ENCODE data around the gene UBE3C. TPM values are rescaled to one million over a fixed set of nuclear protein-coding genes. Genes with fewer than 3 reads are reported as not detected.

The UBE3C gene
- total and polyA plus RNA-seq, 4 donors = 12.7 to 91.8 (median 46.1) TPM

DNA sequence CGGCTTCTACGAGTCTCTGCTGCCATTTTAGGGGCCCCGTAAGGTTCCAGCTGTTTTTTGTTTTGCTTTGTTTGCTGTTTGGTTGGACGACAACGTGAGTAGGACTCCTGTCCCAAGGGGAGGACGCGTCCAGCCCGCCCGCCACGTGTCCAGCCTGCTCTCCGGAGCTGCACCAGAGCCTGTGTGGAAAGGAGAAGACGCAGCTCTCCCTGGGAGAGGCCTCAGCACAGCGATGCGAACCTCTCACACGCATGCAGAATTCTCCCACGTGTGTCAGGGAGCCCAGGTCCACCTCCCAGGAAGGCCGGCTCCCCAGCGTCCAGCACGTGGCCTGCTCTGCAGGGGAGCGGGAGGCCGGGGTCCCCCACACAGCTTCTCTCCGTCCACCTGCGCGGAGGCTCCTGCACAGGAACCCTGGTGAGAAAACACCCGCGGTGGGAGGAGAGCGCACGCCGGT lies 161.7 kb downstream of the UBE3C start:
- Histone ChIP-seq H3K9me3 (ENCODE audit: control insufficient read depth in 4 of 4, insufficient read depth in 3 of 4, low read length in 3 of 4) (peaks cover 0 to 5% (median 0%) of the 10 kb centered on the region in 4 donors), H3K4me1 (ENCODE audit: control insufficient read depth in 5 of 5, insufficient read depth in 5 of 5, low read length in 5 of 5) (peaks cover 0 to 4% (median 0%) of the 10 kb centered on the region in 5 donors), H3K36me3 (ENCODE audit: control insufficient read depth in 4 of 4, insufficient read depth in 4 of 4, low read length in 4 of 4) (no peaks in the 10 kb centered on the region), H3K27me3 (ENCODE audit: control insufficient read depth in 3 of 3, insufficient read depth in 3 of 3, low read length in 2 of 3) (no peaks in the 10 kb centered on the region), H3K9ac (ENCODE audit: insufficient read depth in 1 of 2, low read length in 2 of 2) (no peak overlapping the region), H3K4me3 (no peak overlapping the region), H3K27ac (ENCODE audit: low read depth in 1 of 2, low read length in 1 of 2) (no peak overlapping the region)
- ATAC-seq (ENCODE audit: insufficient read depth, low FRiP score) = no peak
- TF ChIP-seq, protein P1, sequence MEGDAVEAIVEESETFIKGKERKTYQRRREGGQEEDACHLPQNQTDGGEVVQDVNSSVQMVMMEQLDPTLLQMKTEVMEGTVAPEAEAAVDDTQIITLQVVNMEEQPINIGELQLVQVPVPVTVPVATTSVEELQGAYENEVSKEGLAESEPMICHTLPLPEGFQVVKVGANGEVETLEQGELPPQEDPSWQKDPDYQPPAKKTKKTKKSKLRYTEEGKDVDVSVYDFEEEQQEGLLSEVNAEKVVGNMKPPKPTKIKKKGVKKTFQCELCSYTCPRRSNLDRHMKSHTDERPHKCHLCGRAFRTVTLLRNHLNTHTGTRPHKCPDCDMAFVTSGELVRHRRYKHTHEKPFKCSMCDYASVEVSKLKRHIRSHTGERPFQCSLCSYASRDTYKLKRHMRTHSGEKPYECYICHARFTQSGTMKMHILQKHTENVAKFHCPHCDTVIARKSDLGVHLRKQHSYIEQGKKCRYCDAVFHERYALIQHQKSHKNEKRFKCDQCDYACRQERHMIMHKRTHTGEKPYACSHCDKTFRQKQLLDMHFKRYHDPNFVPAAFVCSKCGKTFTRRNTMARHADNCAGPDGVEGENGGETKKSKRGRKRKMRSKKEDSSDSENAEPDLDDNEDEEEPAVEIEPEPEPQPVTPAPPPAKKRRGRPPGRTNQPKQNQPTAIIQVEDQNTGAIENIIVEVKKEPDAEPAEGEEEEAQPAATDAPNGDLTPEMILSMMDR (IDR thresholded peaks at IDR 0.05; ENCODE audit: control extremely low read depth, extremely low read depth) = no peak
- DNase-seq = no peak
- WGBS, 2 donors = 80 to 84% methylated on average over 29 of the region's 29 CpGs

DNA sequence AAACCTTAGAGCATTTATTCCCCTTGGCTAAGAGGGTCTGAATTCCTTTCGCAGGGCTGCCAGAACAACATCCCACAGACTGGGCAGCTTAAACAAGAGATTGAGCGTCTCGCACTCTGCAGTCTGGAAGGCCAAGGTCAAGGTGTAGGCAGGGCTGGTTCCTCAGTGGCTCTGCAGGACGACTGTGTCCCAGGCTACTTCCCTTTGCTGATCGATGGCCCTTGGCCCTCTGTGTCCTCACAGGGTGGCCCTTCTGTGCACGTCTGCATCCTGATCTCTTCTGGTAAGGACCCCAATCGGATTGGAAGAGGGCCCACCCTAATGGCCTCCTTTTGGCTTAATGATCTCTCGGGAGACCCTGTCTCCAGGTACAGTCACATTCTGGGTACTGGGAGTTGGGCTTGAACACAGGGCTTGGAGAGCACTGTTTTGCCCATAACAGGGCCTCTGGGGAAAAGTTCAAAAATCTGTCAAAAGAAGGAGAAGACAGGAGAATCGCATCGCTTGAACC lies 162.9 kb downstream of the UBE3C start:
- no peak overlapping the region for H3K4me3 ChIP-seq
- TF ChIP-seq, protein P1 (IDR thresholded peaks at IDR 0.05; ENCODE audit: control extremely low read depth, extremely low read depth) = no peak

DNA sequence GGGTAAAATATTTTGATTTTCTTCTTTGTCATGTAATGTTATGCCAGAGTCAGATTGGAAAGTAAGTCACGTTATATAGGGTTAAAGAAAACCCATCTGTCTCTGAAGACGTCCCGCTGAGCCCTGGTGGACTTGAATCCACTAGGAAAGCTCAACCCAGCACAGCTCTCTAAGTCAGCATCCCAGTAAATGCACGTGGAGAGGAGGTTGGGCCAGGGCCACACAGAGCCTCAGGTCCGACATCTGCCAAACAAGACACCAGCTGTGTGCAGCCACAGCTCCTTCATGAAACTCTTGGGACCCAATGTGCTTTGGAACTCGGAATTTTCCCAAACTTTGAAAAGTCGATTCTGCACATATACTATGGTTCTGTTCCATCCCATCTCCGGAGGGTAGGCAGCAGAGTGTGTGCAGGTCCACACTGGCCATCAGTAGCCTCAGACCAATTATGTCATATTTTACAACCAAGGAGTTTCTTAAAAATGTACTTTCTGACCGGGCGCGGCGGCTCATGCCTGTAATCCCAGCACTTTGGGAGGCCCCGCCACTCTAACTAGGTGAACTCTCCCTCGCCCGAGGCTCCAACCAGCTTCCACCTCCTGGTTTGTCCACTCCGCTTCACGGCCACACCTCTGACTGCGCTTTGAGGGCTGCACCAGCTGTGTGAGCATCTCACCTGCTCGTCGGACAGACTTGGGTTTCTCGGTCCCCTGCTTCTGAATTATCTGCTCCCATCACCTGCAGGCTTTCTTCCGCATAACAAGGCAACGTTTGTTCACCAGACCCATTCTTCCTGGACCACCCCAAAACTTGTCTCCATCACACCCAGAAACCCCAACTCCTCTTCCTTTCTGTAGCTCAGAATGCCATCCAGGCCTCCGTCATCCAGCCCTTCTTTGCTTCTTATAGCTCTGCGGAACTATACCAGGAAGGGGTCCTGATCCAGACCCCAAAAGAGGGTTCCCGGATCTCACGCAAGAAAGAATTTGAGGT lies 168.4 kb downstream of the UBE3C start:
- Histone ChIP-seq H3K4me1 (ENCODE audit: control insufficient read depth in 5 of 5, insufficient read depth in 5 of 5, low read length in 5 of 5) (peaks cover 0 to 1% (median 0%) of the 10 kb centered on the region in 5 donors), H3K4me3 (no peak overlapping the region), H3K27me3 (ENCODE audit: control insufficient read depth in 3 of 3, insufficient read depth in 3 of 3, low read length in 2 of 3) (no peaks in the 10 kb centered on the region), H3K9me3 (ENCODE audit: control insufficient read depth in 4 of 4, insufficient read depth in 3 of 4, low read length in 3 of 4) (peaks cover 0 to 3% (median 0%) of the 10 kb centered on the region in 4 donors), H3K27ac (ENCODE audit: low read depth in 1 of 2, low read length in 1 of 2) (no peak overlapping the region), H3K36me3 (ENCODE audit: control insufficient read depth in 4 of 4, insufficient read depth in 4 of 4, low read length in 4 of 4) (no peaks in the 10 kb centered on the region), H3K9ac (ENCODE audit: insufficient read depth in 1 of 2, low read length in 2 of 2) (no peak overlapping the region)
- ATAC-seq (ENCODE audit: insufficient read depth, low FRiP score) = no peak
- no peak for DNase-seq
- 81 to 92% methylated on average over 27 of the region's 27 CpGs for WGBS, 2 donors
- TF ChIP-seq, protein P1 (IDR thresholded peaks at IDR 0.05; ENCODE audit: control extremely low read depth, extremely low read depth) = no peak

More for the DNA sequence above, 162.9 kb downstream of the UBE3C start:
- H3K27ac ChIP-seq (ENCODE audit: low read depth in 1 of 2, low read length in 1 of 2) = peak overlapping the region in 1 of 2 donors; percentile 70
- no peaks in the 10 kb centered on the region for H3K27me3 ChIP-seq (ENCODE audit: control insufficient read depth in 3 of 3, insufficient read depth in 3 of 3, low read length in 2 of 3)
- no peaks in the 10 kb centered on the region for H3K36me3 ChIP-seq (ENCODE audit: control insufficient read depth in 4 of 4, insufficient read depth in 4 of 4, low read length in 4 of 4)
- H3K9ac ChIP-seq (ENCODE audit: insufficient read depth in 1 of 2, low read length in 2 of 2) = no peak overlapping the region
- ATAC-seq (ENCODE audit: insufficient read depth, low FRiP score) (no peak), DNase-seq (no peak)
- WGBS, 2 donors = 44 to 69% methylated on average over 10 of the region's 10 CpGs
- peaks cover 0 to 4% (median 0%) of the 10 kb centered on the region in 5 donors for H3K4me1 ChIP-seq (ENCODE audit: control insufficient read depth in 5 of 5, insufficient read depth in 5 of 5, low read length in 5 of 5)
- H3K9me3 ChIP-seq (ENCODE audit: control insufficient read depth in 4 of 4, insufficient read depth in 3 of 4, low read length in 3 of 4) = peaks cover 0 to 5% (median 0%) of the 10 kb centered on the region in 4 donors

Measured in lung (tissue), 12 donors.